Common myeloid progenitor, CD34-positive (primary cell): ENCODE data around the gene LRFN2. TPM values are rescaled to one million over a fixed set of nuclear protein-coding genes. Genes with fewer than 3 reads are reported as not detected.

Source experiments
- CTCF ChIA-PET: fragments of 350-600 bp; sonication (Branson Sonifier 250); formaldehyde crosslinking; loops from one replicate; lab custom pipeline; 2021; ENCODE audit warnings: antibody characterized with exemption; lab: Charles Lee
- POLR2A ChIA-PET: fragments of 350-600 bp; sonication (Branson Sonifier 250); formaldehyde crosslinking; loops from one replicate; lab custom pipeline; 2021; ENCODE audit warnings: antibody characterized with exemption; lab: Charles Lee
- DNase-seq, 3 donors: peaks; one replicate each; pipeline versions ENCODE4 v3.0.0 to v3.0.0-alpha.2; 2013
- H3K27ac ChIP-seq, 2 experiments: 1 replicate in 1 of 2; 2 replicates in 1 of 2; pipeline ENCODE4 v1.7.0; 2013; ENCODE audit warnings: inconsistent platforms in 2 of 2, low read length in 2 of 2, mild to moderate bottlenecking in 2 of 2, low read depth in 1 of 2, moderate library complexity in 1 of 2; ENCODE audit not compliant: severe bottlenecking in 2 of 2, insufficient read depth in 1 of 2, poor library complexity in 1 of 2
- H3K27me3 ChIP-seq, 5 experiments: replicated peaks in 2 of 5; 1 replicate in 3 of 5; 2 replicates in 2 of 5; pipeline versions ENCODE4 v1.6.1 to v1.7.0; 2013; ENCODE audit warnings: low read length in 4 of 5, mild to moderate bottlenecking in 2 of 5, moderate library complexity in 2 of 5, inconsistent platforms in 1 of 5; ENCODE audit not compliant: insufficient read depth in 5 of 5, control insufficient read depth in 4 of 5
- H3K36me3 ChIP-seq, 4 experiments: 1 replicate in 2 of 4; 2 replicates in 2 of 4; pipeline versions ENCODE4 v1.6.1 to v1.7.0; 2013; ENCODE audit warnings: low read length in 3 of 4, control low read depth in 1 of 4, mild to moderate bottlenecking in 1 of 4; ENCODE audit not compliant: control insufficient read depth in 4 of 4, insufficient read depth in 4 of 4
- H3K4me1 ChIP-seq, 4 experiments: 1 replicate in 3 of 4; 2 replicates in 1 of 4; pipeline versions ENCODE4 v1.6.1 to v1.7.1; 2013; ENCODE audit warnings: low read length in 3 of 4, mild to moderate bottlenecking in 3 of 4, control low read depth in 1 of 4, inconsistent platforms in 1 of 4, moderate library complexity in 1 of 4; ENCODE audit not compliant: control insufficient read depth in 4 of 4, insufficient read depth in 4 of 4; ENCODE audit errors: control extremely low read depth in 1 of 4
- H3K4me3 ChIP-seq, 7 experiments: 1 replicate in 4 of 7; 2 replicates in 3 of 7; pipeline versions ENCODE4 v1.5.1 to v1.7.0; 2013; ENCODE audit warnings: mild to moderate bottlenecking in 7 of 7, low read length in 6 of 7, moderate library complexity in 6 of 7, inconsistent platforms in 2 of 7, low read depth in 2 of 7, control low read depth in 1 of 7; ENCODE audit not compliant: insufficient read depth in 4 of 7, control insufficient read depth in 1 of 7; ENCODE audit errors: extremely low read depth in 1 of 7
- H3K9me3 ChIP-seq, 5 experiments: 1 replicate in 4 of 5; 2 replicates in 1 of 5; pipeline versions ENCODE4 v1.6.1 to v1.7.1; 2013; ENCODE audit warnings: low read length in 4 of 5, mild to moderate bottlenecking in 2 of 5, inconsistent platforms in 1 of 5, low read depth in 1 of 5, moderate library complexity in 1 of 5; ENCODE audit not compliant: control insufficient read depth in 4 of 5, insufficient read depth in 2 of 5; ENCODE audit errors: control extremely low read depth in 1 of 5
- WGBS: methylation state at CpG from one replicate; pipeline ENCODE4 v1.1.5; 2013; ENCODE audit not compliant: insufficient coverage; 5-methylcytosine and 5-hydroxymethylcytosine counted together
- polyA plus RNA-seq: library from polyadenylated mRNA; unstranded; fragments of 120-200 nt; gene quantifications from one replicate; pipeline ENCODE4 v1.2.1, GENCODE V29; 2013

LRFN2 gene
- 0.04 TPM for polyA plus RNA-seq

GRCh38 chr6:40587240-40588069, at the start of gene LRFN2:
Gene LRFN2 (minus strand): TSS chr6:40587364.
- H3K36me3 ChIP-seq: no peaks in the 10 kb centered on the region
- DNase-seq: peak; percentile 77 to 92 (median 90)
- H3K27ac ChIP-seq: no peak within 1 kb of the TSS
- CTCF ChIA-PET: interaction anchor here (0.6 to 3.4 kb wide), 16 partner anchors 9 to 260 kb away, joined by 3 to 17 read pairs (median 4); no protein-coding TSS in a partner anchor
- POLR2A ChIA-PET: no interaction called here
- WGBS: 0% methylated on average over 68 of the region's 89 CpGs
- H3K27me3 ChIP-seq: peaks cover 3 to 34% (median 18%) of the 10 kb centered on the region in 5 experiments
- peak within 1 kb of the TSS; percentile 40 to 83 (median 66) for H3K4me3 ChIP-seq
- H3K9me3 ChIP-seq: no peaks in the 10 kb centered on the region
- H3K4me1 ChIP-seq: peaks cover 8 to 49% (median 39%) of the 10 kb centered on the region in 4 experiments

- Histone ChIP-seq H3K27me3 (peaks cover 0 to 3% (median 0%) of the 10 kb centered on the region in 5 experiments), H3K4me3 (no peak overlapping the region), H3K9me3 (no peaks in the 10 kb centered on the region), H3K36me3 (no peaks in the 10 kb centered on the region), H3K4me1 (peaks cover 0 to 7% (median 2%) of the 10 kb centered on the region in 4 experiments), H3K27ac (no peak overlapping the region)
- ChIA-PET POLR2A (no interaction called here), CTCF (no interaction called here)
- 94% methylated on average over 2 of the region's 3 CpGs for WGBS
- peak in 2 of 3 donors; percentile 35 to 37 for DNase-seq
Measured at GRCh38 chr6:40634429-40634828, 47.3 kb upstream of the LRFN2 start.

GRCh38 chr6:40631744-40632143, 44.6 kb upstream of the LRFN2 start:
- POLR2A ChIA-PET: no interaction called here
- WGBS: 95% methylated on average over 6 of the region's 7 CpGs
- CTCF ChIA-PET: no interaction called here

GRCh38 chr6:40630488-40630887, 43.3 kb upstream of the LRFN2 start:
- no peaks in the 10 kb centered on the region for H3K36me3 ChIP-seq
- peaks cover 0 to 3% (median 0%) of the 10 kb centered on the region in 5 experiments for H3K27me3 ChIP-seq
- POLR2A ChIA-PET: no interaction called here
- H3K9me3 ChIP-seq: no peaks in the 10 kb centered on the region
- CTCF ChIA-PET: no interaction called here
- no peak overlapping the region for H3K27ac ChIP-seq
- no peak overlapping the region for H3K4me3 ChIP-seq
- WGBS: 95% methylated on average over 5 of the region's 5 CpGs
- DNase-seq: no peak
- peaks cover 0 to 7% (median 2%) of the 10 kb centered on the region in 4 experiments for H3K4me1 ChIP-seq

More at GRCh38 chr6:40631744-40632143, 44.6 kb upstream of the LRFN2 start:
- Histone ChIP-seq H3K27me3 (peaks cover 0 to 3% (median 0%) of the 10 kb centered on the region in 5 experiments), H3K4me3 (no peak overlapping the region), H3K4me1 (peaks cover 0 to 7% (median 2%) of the 10 kb centered on the region in 4 experiments), H3K27ac (no peak overlapping the region), H3K9me3 (no peaks in the 10 kb centered on the region), H3K36me3 (no peaks in the 10 kb centered on the region)
- no peak for DNase-seq

- POLR2A ChIA-PET: no interaction called here
- DNase-seq: no peak
- Histone ChIP-seq H3K4me3 (no peak overlapping the region), H3K9me3 (no peaks in the 10 kb centered on the region), H3K27me3 (peaks cover 0 to 3% (median 0%) of the 10 kb centered on the region in 5 experiments), H3K36me3 (no peaks in the 10 kb centered on the region), H3K4me1 (peaks cover 0 to 3% (median 2%) of the 10 kb centered on the region in 4 experiments), H3K27ac (no peak overlapping the region)
- CTCF ChIA-PET: no interaction called here
- 100% methylated on average over 2 of the region's 6 CpGs for WGBS
Measured at GRCh38 chr6:40630051-40630450, 42.9 kb upstream of the LRFN2 start.

GRCh38 chr6:40629463-40629862, 42.3 kb upstream of the LRFN2 start:
- WGBS: 95% methylated on average over 5 of the region's 6 CpGs
- no peak for DNase-seq
- H3K9me3 ChIP-seq: no peaks in the 10 kb centered on the region
- CTCF ChIA-PET: no interaction called here
- no peaks in the 10 kb centered on the region for H3K4me1 ChIP-seq
- POLR2A ChIA-PET: no interaction called here
- H3K4me3 ChIP-seq: no peak overlapping the region
- peaks cover 0 to 3% (median 0%) of the 10 kb centered on the region in 5 experiments for H3K27me3 ChIP-seq
- H3K36me3 ChIP-seq: no peaks in the 10 kb centered on the region
- H3K27ac ChIP-seq: no peak overlapping the region

- Histone ChIP-seq H3K27me3 (peaks cover 0 to 3% (median 0%) of the 10 kb centered on the region in 5 experiments), H3K27ac (no peak overlapping the region), H3K9me3 (no peaks in the 10 kb centered on the region), H3K4me3 (no peak overlapping the region), H3K36me3 (no peaks in the 10 kb centered on the region), H3K4me1 (no peaks in the 10 kb centered on the region)
- no peak for DNase-seq
- 89% methylated on average over 3 of the region's 3 CpGs for whole genome bisulfite sequencing
- CTCF ChIA-PET: no interaction called here
- POLR2A ChIA-PET: no interaction called here
Measured at GRCh38 chr6:40627316-40627715, 40.2 kb upstream of the LRFN2 start.
